Erythroblast (primary cell): Measurements from ENCODE around the gene PDE4D.

Source experiments
- DNase-seq, 2 experiments: peaks; one replicate each; lab custom pipeline; 2025; lab: John Stamatoyannopoulos, UW
- GATA1 ChIP-seq: IDR thresholded peaks from 2 replicates; pipeline ENCODE4 v1.6.1; 2011; ENCODE audit warnings: low read depth, mild to moderate bottlenecking, control low read depth, low read length, moderate library complexity
- POLR2A ChIP-seq: IDR thresholded peaks from 2 replicates; pipeline ENCODE4 v1.6.1; 2011; ENCODE audit warnings: mild to moderate bottlenecking, low read length

PDE4D gene

DNA sequence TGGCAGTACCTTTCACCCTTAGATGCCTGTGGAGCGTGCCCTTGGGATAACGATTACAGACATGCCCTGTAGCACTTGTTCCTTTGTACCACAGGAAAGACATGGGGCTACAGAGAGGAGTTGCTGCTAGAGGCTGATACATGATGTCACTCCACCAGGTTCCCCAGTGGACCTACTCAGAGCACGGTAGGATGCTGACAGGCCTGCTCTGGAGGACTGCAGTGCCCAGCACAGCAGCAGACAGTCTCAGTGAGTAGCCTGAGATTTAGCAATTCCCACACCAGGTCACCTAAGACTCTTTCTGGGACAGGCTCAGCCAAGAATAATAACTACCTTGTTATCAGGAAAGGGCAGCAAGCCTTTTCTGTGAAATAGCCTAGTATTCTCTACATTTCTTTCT is 28.8 kb downstream of the PDE4D start:
- no peak for TF ChIP-seq GATA1
- no peak for DNase-seq

DNA sequence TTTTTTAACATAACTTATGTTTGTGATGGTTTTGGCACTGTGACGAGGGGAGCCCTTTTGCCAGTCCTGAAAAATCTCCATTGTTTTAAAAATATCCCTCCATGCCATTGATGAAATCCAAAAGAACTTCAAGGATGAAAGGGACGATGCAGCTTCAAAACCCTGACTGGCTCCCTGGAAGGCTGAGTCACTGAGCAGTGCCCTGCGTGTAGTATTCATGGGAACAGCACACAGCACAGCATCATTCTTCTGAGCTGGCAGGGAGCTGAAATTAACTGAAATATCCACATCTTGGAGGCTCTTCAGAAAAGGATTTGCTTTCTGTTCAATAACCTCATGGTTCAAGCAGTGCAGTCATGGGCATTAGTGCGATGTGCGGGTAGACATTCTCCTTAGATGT is 29.7 kb downstream of the PDE4D start:
- TF ChIP-seq GATA1 (no peak), POLR2A (no peak)
- DNase-seq = no peak

DNA sequence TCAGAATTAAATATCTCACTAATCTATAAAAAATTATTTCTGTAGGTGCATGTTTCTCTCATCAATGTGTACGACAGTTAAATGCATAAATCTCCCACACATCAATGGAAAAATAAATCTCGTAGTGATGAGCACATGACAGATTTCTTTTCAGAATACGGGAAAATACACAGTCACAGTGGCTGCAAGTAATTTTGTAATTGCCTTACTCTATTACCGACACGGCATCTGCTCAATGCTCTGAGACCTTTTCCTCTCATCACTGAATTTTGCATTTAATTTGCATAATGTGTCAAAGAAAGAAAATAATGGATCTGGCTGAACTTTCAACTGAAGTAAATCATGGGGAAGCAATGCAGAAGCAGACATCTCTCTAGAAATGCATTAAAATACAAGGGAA is 37.2 kb downstream of the PDE4D start:
- no peak for TF ChIP-seq POLR2A
- TF ChIP-seq GATA1 = no peak

DNA sequence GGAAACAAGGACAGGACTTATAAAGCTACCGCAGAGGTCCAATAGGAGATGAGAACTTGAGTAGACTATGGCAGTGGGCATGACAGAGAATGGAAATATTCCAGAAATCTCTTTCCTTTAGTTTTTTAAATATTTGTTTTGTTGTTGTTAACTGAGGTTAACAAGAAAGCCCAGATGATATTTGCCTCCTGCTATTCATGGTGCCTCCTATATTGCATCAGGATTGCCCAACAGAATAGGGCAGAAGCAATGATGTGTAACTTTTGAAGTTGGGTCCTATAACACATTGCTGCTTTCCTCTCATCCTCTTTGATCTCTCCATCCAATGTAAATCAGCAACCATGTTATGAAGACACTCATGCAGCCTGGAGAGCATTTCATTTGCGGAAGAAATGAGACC is 42.8 kb downstream of the PDE4D start:
- DNase-seq = no peak
- TF ChIP-seq POLR2A (no peak), GATA1 (no peak)

More for the DNA sequence above, 37.2 kb downstream of the PDE4D start:
- DNase-seq = no peak

DNA sequence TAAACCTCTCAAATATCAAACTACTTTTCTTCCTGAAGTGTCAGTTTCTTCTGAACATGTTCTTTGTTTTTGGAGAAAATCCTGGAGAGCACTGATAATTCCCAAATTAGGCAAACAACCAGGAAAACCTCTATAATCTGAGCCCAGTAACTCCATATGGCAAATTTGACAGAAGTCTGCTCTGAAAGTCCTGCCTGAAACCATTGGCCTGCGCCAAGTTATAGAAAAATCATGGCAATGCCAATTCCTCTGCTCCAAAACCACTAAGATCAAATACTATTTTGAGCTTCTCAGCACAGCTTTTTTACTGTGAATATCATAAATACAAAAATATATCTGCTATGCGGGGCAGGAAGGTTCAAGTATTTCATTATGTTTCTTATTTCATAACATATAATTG is 45.9 kb downstream of the PDE4D start:
- TF ChIP-seq GATA1 (no peak), POLR2A (no peak)
- DNase-seq = no peak

DNA sequence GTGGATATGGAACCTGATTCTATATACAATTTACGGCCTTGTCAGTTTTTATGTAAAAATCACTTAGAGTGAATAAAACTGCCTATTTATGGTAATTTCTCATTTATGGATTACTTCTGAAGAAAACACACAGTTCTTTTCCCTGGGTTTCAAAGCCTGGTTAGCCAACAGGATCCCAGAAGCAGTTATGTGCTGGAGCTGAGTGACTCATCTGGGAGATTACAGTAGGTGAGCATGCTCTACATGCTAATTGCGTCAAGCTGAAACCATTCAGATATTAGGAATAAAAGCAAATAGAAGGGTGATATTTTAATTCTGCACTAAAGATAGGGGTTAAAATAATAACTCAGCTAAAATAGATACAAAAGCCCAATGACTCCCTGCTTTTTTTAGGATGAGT is 47.8 kb downstream of the PDE4D start:
- TF ChIP-seq POLR2A (no peak), GATA1 (no peak)
- no peak for DNase-seq

DNA sequence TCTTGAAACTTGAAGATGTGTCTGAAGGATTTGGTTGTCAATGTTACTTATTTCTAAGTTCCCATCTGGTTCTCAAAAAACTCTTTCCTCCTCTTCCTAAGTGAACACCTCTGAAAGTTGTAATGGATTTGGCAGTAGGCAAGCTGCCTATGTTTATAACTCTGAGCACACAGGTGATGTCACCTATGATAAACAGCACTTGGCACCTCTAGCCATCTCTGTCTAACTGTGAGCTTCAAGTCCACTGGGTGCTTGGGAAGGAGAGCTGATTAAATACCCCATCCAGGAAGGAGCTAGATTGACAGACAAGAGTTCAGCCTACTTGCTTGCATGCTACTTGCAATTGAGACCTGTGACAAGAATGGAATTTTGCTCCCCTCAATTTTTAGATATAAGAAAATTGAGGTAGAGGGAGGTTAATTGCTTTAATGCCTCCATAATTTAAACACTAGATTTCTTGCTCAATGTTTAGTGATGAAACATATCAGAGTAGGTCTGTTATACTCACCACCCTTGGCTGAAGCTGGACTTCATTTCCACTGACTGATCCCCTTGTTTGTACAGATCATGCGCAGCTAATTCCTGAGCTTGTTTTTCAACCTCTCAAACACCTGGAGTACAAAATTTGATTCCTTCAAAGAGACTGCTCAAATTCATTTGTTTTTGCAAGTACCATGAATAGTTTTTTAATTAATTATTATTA is 49.9 kb downstream of the PDE4D start:
- no peak for TF ChIP-seq POLR2A
- no peak for TF ChIP-seq GATA1
- no peak for DNase-seq

DNA sequence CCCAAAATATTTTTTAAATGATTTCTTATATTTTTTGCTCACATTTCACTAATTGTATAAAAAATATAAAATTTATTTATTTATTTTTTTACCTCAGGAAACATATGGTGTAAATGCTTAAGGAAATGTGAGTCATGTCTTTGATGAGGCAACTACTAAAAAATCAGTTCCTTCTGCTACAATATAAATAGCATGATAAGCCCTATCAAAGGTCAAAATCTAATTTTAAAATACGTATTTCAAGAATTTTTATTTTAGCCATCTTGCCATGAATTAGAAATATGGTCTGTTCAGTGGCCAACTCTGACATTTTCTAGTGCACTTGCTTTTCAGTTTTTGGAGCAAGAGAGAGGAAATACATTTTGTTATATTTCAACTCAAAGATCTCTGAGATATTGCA is 50.5 kb downstream of the PDE4D start:
- no peak for DNase-seq
- TF ChIP-seq GATA1 (no peak), POLR2A (no peak)

DNA sequence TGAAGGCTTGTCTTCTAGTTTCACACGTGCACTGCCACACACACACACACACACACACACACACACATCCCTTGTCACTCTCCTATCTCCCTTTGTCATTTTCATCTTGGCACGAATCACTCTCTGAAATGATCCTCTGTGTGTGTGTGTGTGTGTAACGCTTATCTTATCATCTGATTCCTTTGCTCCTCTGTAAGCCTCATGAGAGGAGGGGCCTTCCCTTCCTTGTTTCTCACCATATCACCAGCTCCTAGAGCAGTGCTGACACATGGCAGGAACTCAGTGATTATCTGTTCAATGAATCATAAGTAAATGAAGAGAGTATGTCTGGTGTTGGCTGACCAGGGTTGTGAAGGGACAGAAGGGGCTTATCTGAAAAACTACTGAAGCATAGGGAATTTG is 53.3 kb downstream of the PDE4D start:
- no peak for DNase-seq
- TF ChIP-seq POLR2A (no peak), GATA1 (no peak)

DNA sequence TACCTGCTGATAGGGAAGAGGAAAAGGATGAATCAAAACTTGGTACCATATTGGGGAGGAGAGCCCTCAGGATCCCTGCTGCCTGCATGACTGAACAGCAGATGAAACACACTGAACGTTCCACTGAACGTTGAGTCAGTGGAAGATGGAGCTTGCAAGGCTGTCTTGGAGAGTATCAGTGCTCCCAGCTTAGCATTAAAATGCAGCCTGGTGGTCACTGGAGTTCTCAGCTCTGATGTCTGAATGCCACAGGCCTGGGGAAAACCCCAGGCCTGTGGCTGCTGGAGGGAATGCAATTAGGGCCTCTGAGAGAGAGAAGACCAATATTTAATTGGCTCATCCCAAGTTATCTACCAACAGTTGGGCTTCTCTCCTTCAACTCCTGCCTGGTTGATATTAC is 54.5 kb downstream of the PDE4D start:
- no peak for TF ChIP-seq GATA1
- TF ChIP-seq POLR2A = no peak

DNA sequence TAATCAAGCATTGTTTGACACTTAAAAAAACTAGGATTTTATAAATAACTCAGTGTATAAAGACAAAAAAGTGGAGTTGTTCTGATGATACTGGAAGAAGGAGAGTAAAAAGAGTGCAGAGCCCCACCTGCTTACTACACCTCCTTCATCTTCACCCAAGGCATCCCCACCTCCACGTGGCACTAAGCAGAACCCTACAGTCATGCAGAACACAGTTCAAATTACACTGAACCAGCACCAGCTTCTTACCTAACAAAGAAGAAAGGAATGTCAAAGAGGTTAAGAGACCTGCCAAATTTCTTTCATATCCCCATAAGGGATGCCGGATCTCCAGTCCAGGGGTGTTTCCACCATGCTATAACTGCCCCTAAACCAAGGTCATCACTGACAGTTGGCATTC is 55.5 kb downstream of the PDE4D start:
- no peak for TF ChIP-seq POLR2A
- no peak for TF ChIP-seq GATA1
- no peak for DNase-seq

More for the DNA sequence above, 54.5 kb downstream of the PDE4D start:
- no peak for DNase-seq

DNA sequence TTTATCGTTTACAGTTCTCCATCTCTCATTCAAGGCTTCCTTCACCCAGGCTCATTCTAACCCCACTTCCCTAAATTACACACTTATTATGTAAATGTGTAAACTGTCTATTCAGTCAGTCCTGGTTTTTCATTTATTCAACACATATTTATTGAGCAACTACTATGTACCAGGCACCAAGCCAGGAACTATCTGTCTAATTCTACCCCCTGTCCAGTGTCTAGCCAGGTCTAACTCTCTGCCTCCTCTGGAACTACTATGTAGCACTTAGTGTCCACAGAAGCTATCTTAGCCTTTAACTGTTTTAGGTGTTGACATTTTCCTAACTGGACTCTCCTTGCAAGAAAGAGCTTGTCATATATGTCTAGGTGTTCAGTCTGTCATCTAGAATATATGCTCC is 56.5 kb downstream of the PDE4D start:
- TF ChIP-seq POLR2A (no peak), GATA1 (no peak)
- DNase-seq = no peak

DNA sequence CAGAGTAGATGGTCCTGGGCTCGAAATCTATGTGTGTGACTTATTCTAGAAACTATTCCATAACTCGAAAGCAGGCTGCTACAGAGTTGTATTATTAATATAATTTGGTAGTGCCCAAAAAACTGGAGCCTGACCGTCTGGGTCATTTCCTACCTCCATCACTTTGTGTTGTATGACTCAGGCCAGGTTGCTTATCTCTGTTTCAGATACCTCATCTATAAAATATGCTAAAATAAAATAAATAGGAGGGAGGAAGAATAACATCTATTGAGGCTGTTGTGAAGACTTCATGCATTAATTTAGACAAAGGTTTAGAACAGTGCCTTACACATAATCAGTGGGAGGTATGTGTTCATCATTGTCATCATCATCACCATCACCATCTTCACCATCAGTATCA is 57.7 kb downstream of the PDE4D start:
- no peak for DNase-seq
- TF ChIP-seq GATA1 (no peak), POLR2A (no peak)

DNA sequence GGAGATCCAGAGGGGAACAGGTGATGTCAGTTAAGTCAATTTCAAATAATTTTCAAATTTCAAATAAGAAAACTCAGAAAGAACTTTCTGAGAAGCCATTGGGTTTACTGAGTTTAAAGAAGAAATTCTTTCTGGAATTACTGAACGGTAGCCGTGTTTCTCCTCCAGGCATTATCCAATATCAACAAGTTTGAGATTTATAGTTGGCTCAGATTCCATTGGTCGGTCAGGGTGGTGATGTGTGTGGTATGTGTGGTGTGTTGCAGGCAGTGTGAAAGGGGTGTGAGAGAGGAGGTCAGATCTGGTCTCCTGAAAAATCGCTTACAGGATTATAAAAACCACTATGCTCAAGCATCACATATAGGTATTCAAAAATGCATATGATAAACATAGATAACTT is 60.1 kb downstream of the PDE4D start:
- no peak for DNase-seq
- TF ChIP-seq POLR2A (no peak), GATA1 (no peak)
